Upper lobe of right lung (tissue), 1 donor: ENCODE data around the gene TNS1. TPM values are rescaled to one million over a fixed set of nuclear protein-coding genes. Genes with fewer than 3 reads are reported as not detected.

ENCODE experiments used
- ATAC-seq: fragments of 200-7000 bp; cut with Tn5 transposase; one replicate; pipeline ENCODE4 v1.9.1; 2020; ENCODE audit warnings: mild to moderate bottlenecking, moderate library complexity
- DNase-seq: peaks from one replicate; pipeline ENCODE4 v3.0.0-alpha.2; 2020
- H3K27ac ChIP-seq: fragments of 200-600 bp; one replicate; pipeline ENCODE4 v1.8.0; 2022
- H3K27me3 ChIP-seq: fragments of 200-600 bp; one replicate; pipeline ENCODE4 v1.8.0; 2022; ENCODE audit warnings: mild to moderate bottlenecking
- H3K36me3 ChIP-seq: fragments of 200-600 bp; one replicate; pipeline ENCODE4 v1.8.0; 2022
- H3K4me1 ChIP-seq: fragments of 200-600 bp; one replicate; pipeline ENCODE4 v1.8.0; 2022
- H3K4me3 ChIP-seq: fragments of 200-600 bp; one replicate; pipeline ENCODE4 v1.8.0; 2022; ENCODE audit warnings: mild to moderate bottlenecking
- H3K9me3 ChIP-seq: fragments of 200-600 bp; one replicate; pipeline ENCODE4 v1.8.0; 2022
- intact Hi-C: fragments of 100-400 bp; cut with DNase I; formaldehyde crosslinking; loops from one replicate; pipeline ENCODE4 v1.11.0; 2022
- total RNA-seq: library from RNA; stranded (reverse); fragmentation: NEBNext Ultra II Directional; extraction: Animal tissue kit (Norgen Biotek cat#: 25700); gene quantifications from one replicate; pipeline ENCODE4 v1.2.1, GENCODE V29; 2021
- TF ChIP-seq, protein P1 (sequence below): fragments of 200-600 bp; IDR thresholded peaks from one replicate; pipeline ENCODE4 v1.8.0; 2022; ENCODE audit warnings: antibody characterized with exemption
- donor health status: DM: no; HTN: yes; CAD: no; lungs with severe emphysema.

The TNS1 gene
- total RNA-seq, 1 donor from 2014 or later = 669 TPM

DNA sequence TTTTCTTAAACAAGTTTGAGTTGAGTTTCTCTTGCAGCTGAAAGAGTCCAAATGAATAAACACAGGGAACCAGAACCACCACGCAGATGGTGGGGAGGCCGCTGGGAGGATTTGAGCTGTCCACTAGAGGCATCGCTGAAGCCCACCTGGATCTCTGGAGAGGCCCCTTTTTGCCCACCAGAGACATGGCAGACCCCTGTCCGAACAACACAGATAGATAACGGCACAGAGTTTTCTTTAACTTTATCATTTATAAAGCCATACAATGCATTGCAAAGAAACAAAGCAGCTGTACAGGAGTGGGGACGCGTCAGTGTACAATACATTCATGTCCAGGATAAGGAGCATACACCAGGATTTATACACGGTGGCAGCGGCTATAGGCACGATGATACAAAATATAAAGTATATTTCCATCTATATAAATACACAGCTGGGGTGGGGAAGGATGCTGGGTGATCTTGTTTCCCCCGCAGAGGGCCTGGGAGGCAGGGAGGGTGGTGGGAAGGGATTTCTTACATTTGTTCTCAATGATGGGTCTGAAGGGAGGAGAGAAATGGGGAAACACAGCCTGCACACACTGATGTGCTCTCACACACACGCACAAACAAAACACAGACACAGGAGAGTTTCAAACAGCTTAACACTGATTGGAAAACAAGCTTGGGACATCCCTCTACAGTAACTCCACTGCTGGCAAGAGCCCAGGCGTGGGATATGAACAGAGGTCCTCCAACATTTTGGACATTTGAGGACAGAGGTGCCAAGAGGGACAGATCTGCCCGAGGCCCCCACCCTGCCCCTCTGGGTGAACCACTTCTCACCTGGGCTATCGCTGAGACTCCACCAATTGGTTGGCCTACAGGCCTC is 203.0 kb downstream of the TNS1 start:
- ATAC-seq = no peak
- Histone ChIP-seq H3K9me3 (no peaks in the 10 kb centered on the region), H3K27ac (no peak overlapping the region), H3K27me3 (no peaks in the 10 kb centered on the region), H3K36me3 (peaks cover 42% of the 10 kb centered on the region), H3K4me3 (no peak overlapping the region), H3K4me1 (peaks cover 16% of the 10 kb centered on the region)
- intact Hi-C loops = no loop called here
- TF ChIP-seq, protein P1, sequence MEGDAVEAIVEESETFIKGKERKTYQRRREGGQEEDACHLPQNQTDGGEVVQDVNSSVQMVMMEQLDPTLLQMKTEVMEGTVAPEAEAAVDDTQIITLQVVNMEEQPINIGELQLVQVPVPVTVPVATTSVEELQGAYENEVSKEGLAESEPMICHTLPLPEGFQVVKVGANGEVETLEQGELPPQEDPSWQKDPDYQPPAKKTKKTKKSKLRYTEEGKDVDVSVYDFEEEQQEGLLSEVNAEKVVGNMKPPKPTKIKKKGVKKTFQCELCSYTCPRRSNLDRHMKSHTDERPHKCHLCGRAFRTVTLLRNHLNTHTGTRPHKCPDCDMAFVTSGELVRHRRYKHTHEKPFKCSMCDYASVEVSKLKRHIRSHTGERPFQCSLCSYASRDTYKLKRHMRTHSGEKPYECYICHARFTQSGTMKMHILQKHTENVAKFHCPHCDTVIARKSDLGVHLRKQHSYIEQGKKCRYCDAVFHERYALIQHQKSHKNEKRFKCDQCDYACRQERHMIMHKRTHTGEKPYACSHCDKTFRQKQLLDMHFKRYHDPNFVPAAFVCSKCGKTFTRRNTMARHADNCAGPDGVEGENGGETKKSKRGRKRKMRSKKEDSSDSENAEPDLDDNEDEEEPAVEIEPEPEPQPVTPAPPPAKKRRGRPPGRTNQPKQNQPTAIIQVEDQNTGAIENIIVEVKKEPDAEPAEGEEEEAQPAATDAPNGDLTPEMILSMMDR = no peak
- no peak for DNase-seq

DNA sequence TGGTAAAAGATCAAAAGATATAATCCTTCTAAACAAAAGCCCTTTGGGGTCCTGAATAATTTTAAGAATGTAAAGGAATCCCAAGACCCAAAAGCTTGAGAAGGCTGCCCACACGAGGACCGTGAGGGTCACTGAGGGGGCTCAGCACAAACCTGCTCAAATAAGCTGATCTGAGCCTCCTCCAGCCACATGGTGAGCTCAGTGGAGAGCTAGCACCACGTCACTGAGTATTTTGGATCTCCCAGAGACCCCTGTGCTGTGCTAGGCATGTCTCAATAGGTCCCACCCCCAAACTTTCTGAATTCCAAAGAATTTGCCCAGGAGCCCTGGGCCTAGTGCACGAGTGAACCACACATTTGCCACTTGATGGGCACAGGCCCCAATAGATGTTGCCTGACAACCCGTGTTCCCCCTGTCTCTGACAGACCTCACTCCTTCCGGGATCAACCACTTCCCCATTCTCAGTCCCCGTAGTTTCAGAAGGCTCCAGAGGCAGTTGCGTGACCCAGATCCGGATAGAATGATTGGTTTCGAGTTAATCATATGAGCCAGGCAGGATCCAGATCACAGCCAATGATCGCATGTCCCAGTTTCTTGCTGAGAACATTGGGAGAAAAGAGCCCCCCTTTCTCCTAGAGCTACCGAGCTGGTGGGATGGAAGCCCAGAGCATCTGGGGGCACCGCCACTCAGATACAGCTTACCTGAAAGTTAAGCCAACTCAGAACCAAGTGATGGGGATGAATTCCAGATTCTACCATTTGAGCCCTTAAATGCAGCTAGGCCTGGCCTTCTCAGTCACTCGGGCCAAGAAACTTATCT is 203.8 kb downstream of the TNS1 start:
- Histone ChIP-seq H3K9me3 (no peaks in the 10 kb centered on the region), H3K36me3 (peaks cover 33% of the 10 kb centered on the region), H3K27ac (peak overlapping the region; percentile 25), H3K4me3 (no peak overlapping the region), H3K27me3 (no peaks in the 10 kb centered on the region), H3K4me1 (peaks cover 16% of the 10 kb centered on the region)
- TF ChIP-seq, protein P1 = no peak
- intact Hi-C loops = no loop called here
- DNase-seq = no peak
- peak; percentile 70 for ATAC-seq

DNA sequence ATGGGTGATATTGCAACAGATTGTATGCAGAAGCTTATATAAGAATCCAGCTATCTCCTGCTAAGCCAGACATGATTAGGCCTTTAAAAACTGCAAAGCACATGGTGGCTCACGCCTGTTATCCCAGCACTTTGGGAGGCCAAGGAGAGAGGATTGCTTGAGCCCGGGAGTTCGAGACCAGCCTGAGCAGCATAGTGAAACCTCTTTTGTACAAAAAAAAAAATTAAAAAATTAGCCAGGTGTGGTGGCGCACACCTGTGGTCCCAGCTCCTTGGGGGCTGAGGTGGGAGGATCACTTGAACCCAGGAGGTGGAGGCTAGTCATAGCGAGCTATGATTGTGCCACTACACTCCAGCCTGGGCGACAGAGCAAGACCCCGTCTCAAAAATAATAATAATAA is 204.6 kb downstream of the TNS1 start:
- TF ChIP-seq, protein P1 = no peak
- DNase-seq (no peak), ATAC-seq (no peak)
- Histone ChIP-seq H3K27me3 (no peaks in the 10 kb centered on the region), H3K36me3 (peaks cover 26% of the 10 kb centered on the region), H3K4me1 (peaks cover 16% of the 10 kb centered on the region), H3K27ac (no peak overlapping the region), H3K9me3 (no peaks in the 10 kb centered on the region), H3K4me3 (no peak overlapping the region)
- intact Hi-C loops = no loop called here

DNA sequence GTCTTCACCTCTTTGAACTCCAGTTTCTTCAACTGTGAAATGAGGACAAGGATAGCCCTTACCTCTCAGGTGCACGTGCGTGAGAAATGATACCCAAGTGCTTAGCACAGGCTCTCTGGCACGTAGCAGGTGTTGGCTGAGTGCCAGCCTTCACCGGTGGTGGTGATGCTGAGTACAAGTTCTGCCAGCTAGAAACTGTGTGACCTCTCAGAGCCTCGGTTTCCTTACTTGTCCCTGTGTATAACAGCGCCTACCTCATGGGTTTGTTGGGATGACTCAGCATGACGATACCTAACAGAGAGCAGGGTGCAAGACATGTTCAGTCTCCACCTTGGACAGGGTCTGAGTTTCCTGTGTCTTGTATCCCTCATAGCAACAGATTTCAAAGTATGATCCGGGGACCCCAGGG is 205.1 kb downstream of the TNS1 start:
- peaks cover 16% of the 10 kb centered on the region for H3K4me1 ChIP-seq
- ATAC-seq (peak; percentile 4), DNase-seq (no peak)

DNA sequence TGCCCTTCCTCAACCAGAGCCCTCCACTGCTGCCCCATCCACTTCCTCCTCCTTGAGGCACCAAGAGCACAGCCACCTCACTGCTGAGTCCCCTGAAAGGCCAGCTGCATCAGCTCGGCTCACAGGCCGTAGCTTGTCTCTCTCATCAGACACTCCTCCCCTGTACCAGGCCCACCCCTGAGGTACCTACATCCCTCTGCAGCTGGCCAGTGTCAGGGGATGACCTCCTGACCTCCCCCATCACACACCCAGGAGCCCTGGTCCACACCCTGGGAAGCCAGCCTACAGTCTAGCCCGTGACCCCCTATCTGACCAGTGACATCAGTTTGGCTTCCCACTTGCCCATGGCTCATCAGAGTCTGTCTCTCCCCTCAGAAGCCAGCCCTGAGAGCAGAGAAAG is 205.6 kb downstream of the TNS1 start:
- H3K27me3 ChIP-seq = no peaks in the 10 kb centered on the region
- TF ChIP-seq, protein P1 = no peak
- H3K4me3 ChIP-seq = no peak overlapping the region
- peak; percentile 13 for ATAC-seq
- DNase-seq = no peak
- H3K36me3 ChIP-seq = peaks cover 17% of the 10 kb centered on the region
- H3K27ac ChIP-seq = peak overlapping the region; percentile 63
- intact Hi-C loops = no loop called here
- H3K9me3 ChIP-seq = no peaks in the 10 kb centered on the region
- H3K4me1 ChIP-seq = peaks cover 16% of the 10 kb centered on the region

More for the DNA sequence above, 205.1 kb downstream of the TNS1 start:
- Histone ChIP-seq H3K36me3 (peaks cover 20% of the 10 kb centered on the region), H3K4me3 (no peak overlapping the region), H3K9me3 (no peaks in the 10 kb centered on the region), H3K27ac (peak overlapping the region; percentile 63), H3K27me3 (no peaks in the 10 kb centered on the region)
- intact Hi-C loops = no loop called here
- TF ChIP-seq, protein P1 = no peak
